Measurements from ENCODE around the gene PEX3.
A peak's percentile ranks its signal among the peaks of the same experiment; 100 is the strongest.
"Not testable (repeated sequence)": the region's sequence is repeated elsewhere in the genome, so short reads cannot be mapped to it uniquely, and the experiment has no call there.

Gene PEX3

DNA sequence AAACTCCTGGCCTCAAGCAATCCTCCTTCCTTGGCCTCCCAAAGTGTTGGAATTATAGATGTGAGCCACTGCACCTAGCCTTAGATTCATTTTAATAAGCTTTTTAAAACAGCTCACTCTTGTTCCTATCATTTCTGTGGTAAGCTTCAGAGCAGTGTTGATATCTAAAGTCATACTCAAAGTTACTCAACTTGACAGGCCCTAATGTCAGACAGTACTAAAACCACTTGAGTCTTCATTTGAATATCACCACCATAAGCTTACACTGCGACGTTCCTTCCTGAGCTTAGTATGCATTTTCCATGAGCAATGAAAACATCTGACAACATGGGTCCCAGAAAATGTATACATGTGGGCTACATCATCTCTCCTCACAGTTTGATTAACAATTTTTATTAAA, 54.9 kb downstream of the PEX3 start:
- Histone ChIP-seq H3K27me3 (replicated peaks; ENCODE audit: control insufficient read depth, insufficient read depth, low read length, poor library complexity, severe bottlenecking) (no peaks in the 10 kb centered on the region), H3K27ac (ENCODE audit: insufficient read depth, low read length, poor library complexity, severe bottlenecking) (no peak overlapping the region), H3K4me3 (ENCODE audit: insufficient read depth, low read depth, low read length, poor library complexity, severe bottlenecking) (no peak overlapping the region), H3K9me3 (ENCODE audit: control insufficient read depth, low read length) (no peaks in the 10 kb centered on the region), H3K4me1 (ENCODE audit: control insufficient read depth, insufficient read depth, low read length, poor library complexity, severe bottlenecking) (no peaks in the 10 kb centered on the region), H3K36me3 (ENCODE audit: control insufficient read depth, insufficient read depth, low read length) (no peaks in the 10 kb centered on the region)
- no peak for DNase-seq

DNA sequence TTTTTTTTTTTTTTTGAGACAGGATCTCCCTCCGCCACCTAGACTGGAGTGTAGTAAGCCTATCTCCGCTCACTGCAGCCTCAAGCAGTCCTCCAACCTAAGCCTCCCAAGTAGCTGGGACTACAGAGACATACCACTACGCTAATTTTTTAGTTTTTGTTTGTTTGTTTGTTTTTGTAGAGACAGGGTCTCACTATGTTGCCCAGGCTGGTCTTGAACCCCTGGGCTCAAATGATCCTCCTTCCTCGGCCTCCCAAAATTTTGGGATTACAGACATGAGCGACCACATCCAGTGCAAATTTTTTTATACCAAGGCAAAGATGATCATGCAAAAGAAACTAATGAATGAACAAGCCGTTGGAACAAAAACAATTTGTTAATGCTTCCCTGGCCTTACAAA, 55.6 kb downstream of the PEX3 start:
- H3K4me3 ChIP-seq (ENCODE audit: insufficient read depth, low read depth, low read length, poor library complexity, severe bottlenecking), result no peak overlapping the region

DNA sequence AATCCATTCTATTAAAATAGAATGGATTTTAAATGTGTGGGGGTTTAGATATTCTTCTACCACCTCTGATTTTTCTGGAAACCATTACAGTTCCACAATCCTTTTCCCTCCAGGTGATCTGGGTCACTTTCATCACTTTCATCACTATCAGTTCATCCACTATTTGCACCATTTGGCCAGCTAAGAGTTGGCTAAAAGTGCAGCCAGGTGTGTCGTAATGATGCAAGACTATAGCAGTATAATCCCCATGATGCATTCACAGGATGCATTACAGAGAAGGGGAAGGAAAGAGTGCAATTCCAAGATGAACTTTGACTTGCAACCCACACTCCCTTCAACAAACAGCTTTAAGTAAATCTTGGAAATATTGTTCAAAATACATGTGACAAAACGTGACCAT, 56.0 kb downstream of the PEX3 start:
- H3K4me1 ChIP-seq (ENCODE audit: control insufficient read depth, insufficient read depth, low read length, poor library complexity, severe bottlenecking), result no peaks in the 10 kb centered on the region
- no peaks in the 10 kb centered on the region for H3K9me3 ChIP-seq (ENCODE audit: control insufficient read depth, low read length)
- no peak overlapping the region for H3K27ac ChIP-seq (ENCODE audit: insufficient read depth, low read length, poor library complexity, severe bottlenecking)
- H3K4me3 ChIP-seq (ENCODE audit: insufficient read depth, low read depth, low read length, poor library complexity, severe bottlenecking), result no peak overlapping the region
- no peaks in the 10 kb centered on the region for H3K36me3 ChIP-seq (ENCODE audit: control insufficient read depth, insufficient read depth, low read length)
- H3K27me3 ChIP-seq (replicated peaks; ENCODE audit: control insufficient read depth, insufficient read depth, low read length, poor library complexity, severe bottlenecking), result no peaks in the 10 kb centered on the region
- DNase-seq, result no peak

More for the DNA sequence above, 55.6 kb downstream of the PEX3 start:
- no peaks in the 10 kb centered on the region for H3K9me3 ChIP-seq (ENCODE audit: control insufficient read depth, low read length)
- H3K4me1 ChIP-seq (ENCODE audit: control insufficient read depth, insufficient read depth, low read length, poor library complexity, severe bottlenecking), result no peaks in the 10 kb centered on the region
- no peak overlapping the region for H3K27ac ChIP-seq (ENCODE audit: insufficient read depth, low read length, poor library complexity, severe bottlenecking)
- no peaks in the 10 kb centered on the region for H3K27me3 ChIP-seq (replicated peaks; ENCODE audit: control insufficient read depth, insufficient read depth, low read length, poor library complexity, severe bottlenecking)
- no peak for DNase-seq
- no peaks in the 10 kb centered on the region for H3K36me3 ChIP-seq (ENCODE audit: control insufficient read depth, insufficient read depth, low read length)

DNA sequence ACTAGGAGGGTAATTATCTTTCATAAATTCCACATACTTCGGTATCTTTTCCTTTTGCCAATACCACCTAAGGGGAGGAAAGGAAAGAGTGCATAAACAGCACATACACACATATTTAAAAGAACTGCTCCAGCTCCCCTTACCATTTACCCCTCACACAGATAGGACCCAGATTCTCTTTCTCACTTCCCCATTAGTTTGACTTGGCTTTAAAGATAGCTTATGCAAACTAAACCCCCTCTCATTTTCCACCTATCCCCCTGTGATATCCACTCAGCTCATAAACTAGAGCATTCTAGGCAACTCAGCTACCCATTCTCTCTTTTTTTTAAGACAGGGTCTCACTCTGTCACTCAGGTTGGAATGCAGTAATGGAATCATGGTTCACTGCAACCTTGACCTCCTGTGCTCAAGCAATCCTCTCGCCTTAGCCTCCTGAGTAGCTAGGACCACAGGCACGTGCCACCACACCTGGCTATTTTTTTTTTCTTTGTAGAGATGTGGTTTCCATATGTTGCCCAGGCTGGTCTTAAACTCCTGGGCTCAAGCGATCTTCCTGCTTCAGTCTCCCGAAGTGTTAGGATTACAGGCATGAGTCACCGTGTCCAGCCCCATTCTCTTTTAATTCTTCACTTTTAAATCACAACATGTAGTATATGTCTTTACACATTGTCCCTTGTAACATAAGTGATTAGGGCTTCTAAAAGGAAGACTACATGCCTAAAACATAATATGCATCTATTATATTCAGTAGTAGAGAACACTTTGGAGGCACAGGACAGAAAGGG, 56.9 kb downstream of the PEX3 start:
- H3K27ac ChIP-seq (ENCODE audit: insufficient read depth, low read length, poor library complexity, severe bottlenecking), result no peak overlapping the region
- DNase-seq, result no peak
- H3K27me3 ChIP-seq (replicated peaks; ENCODE audit: control insufficient read depth, insufficient read depth, low read length, poor library complexity, severe bottlenecking), result no peaks in the 10 kb centered on the region
- no peak overlapping the region for H3K4me3 ChIP-seq (ENCODE audit: insufficient read depth, low read depth, low read length, poor library complexity, severe bottlenecking)
- H3K4me1 ChIP-seq (ENCODE audit: control insufficient read depth, insufficient read depth, low read length, poor library complexity, severe bottlenecking), result no peaks in the 10 kb centered on the region
- no peaks in the 10 kb centered on the region for H3K9me3 ChIP-seq (ENCODE audit: control insufficient read depth, low read length)
- H3K36me3 ChIP-seq (ENCODE audit: control insufficient read depth, insufficient read depth, low read length), result no peaks in the 10 kb centered on the region

DNA sequence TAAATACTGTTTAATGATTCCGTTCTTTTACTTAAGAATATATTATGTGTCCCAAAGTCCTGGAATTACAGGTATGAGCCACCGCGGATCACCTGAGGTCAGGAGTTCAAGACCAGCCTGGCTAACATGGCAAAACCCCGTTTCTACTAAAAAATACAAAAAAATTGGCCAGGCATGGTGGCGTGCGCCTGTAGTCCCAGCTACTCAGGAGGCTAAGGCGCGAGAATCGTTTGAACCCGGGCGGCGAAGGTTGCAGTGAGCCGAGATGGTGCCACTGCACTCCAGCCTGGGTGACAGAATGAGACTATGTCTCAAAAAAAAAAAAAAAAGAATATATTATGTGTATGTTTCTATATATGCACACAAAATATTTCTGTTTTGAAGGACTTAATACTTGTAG, 59.7 kb downstream of the PEX3 start:
- not testable (repeated sequence) for H3K4me1 ChIP-seq (ENCODE audit: control insufficient read depth, insufficient read depth, low read length, poor library complexity, severe bottlenecking); H3K4me3 ChIP-seq (ENCODE audit: insufficient read depth, low read depth, low read length, poor library complexity, severe bottlenecking); H3K36me3 ChIP-seq (ENCODE audit: control insufficient read depth, insufficient read depth, low read length); H3K9me3 ChIP-seq (ENCODE audit: control insufficient read depth, low read length); H3K27ac ChIP-seq (ENCODE audit: insufficient read depth, low read length, poor library complexity, severe bottlenecking); H3K27me3 ChIP-seq (replicated peaks; ENCODE audit: control insufficient read depth, insufficient read depth, low read length, poor library complexity, severe bottlenecking); DNase-seq

DNA sequence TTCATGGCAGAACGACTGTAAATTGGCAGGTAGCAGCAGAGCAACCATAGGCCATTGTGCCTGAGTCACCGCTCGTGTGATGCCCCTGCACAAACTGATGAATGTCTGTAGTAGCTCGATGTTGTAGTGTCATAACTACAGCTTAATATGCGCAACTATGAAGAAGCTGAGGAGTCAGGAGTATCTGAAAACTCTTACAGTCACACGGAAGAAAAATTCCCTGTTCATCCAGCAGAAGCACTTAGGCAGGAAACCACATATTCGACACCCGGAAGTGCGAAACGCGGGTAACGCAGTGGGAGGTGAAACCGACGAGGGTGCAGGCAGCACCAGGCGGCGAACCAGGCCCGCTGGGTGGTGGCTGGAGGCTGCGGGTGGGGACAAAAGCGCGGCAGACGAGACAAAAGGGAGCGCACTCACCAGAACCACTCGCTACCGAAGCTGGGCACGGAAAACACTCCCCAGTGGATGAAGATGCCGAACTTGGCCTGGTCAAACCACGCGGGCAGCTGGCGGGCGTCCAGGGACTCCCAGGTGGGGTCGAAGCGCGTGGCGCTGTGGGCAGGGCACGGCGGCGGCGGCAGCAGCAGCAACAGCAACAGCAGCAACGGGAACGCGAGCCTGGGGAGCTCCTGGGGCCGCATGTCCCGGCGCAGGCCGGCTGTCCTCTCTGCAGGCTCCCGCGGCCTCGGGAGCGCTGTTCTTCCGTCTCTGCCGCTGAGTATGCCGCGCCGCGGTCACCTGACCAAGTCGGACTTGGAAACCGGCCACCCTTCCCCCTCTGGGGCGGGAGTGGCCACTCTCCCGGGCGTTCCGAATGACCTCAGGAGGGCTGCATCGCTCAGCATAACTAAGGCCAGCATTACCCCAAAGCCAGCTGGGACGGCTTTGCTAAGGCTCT, 60.6 kb downstream of the PEX3 start, which contains the start of gene FUCA2:
TSS of gene FUCA2 (minus strand) at position 730 of the 901 bp plus-strand sequence. CDS start at position 644, 86 bp downstream.
- Histone ChIP-seq H3K4me1 (ENCODE audit: control insufficient read depth, insufficient read depth, low read length, poor library complexity, severe bottlenecking) (peaks cover 5% of the 10 kb centered on the region), H3K9me3 (ENCODE audit: control insufficient read depth, low read length) (no peaks in the 10 kb centered on the region), H3K36me3 (ENCODE audit: control insufficient read depth, insufficient read depth, low read length) (no peaks in the 10 kb centered on the region), H3K27ac (ENCODE audit: insufficient read depth, low read length, poor library complexity, severe bottlenecking) (peak within 1 kb of the TSS; percentile 47), H3K27me3 (replicated peaks; ENCODE audit: control insufficient read depth, insufficient read depth, low read length, poor library complexity, severe bottlenecking) (no peaks in the 10 kb centered on the region), H3K4me3 (ENCODE audit: insufficient read depth, low read depth, low read length, poor library complexity, severe bottlenecking) (peak within 1 kb of the TSS; percentile 71)
- peak; percentile 50 to 56 (median 53) for DNase-seq

DNA sequence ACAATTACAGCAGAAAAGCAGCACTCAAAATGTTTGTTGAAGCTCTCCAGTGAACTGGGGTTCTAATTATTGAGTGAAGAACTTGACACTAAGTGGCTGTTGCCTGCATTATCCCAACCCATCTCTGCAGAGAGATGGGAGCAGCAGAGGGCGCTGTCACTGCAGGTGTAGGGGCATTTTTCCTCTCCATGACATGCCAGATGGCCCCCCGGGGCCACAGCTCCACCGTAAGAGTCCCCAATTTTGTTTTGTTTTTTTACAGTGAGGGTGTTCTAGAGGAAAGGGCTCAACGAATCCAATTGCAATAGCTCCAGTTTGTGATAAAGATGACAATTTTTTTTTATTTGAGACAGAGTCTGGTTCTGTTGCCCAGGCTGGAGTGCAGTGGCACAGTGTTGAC, 62.8 kb downstream of the PEX3 start:
- DNase-seq, result peak in 1 of 3 donors; percentile 17
- no peaks in the 10 kb centered on the region for H3K27me3 ChIP-seq (replicated peaks; ENCODE audit: control insufficient read depth, insufficient read depth, low read length, poor library complexity, severe bottlenecking)

DNA sequence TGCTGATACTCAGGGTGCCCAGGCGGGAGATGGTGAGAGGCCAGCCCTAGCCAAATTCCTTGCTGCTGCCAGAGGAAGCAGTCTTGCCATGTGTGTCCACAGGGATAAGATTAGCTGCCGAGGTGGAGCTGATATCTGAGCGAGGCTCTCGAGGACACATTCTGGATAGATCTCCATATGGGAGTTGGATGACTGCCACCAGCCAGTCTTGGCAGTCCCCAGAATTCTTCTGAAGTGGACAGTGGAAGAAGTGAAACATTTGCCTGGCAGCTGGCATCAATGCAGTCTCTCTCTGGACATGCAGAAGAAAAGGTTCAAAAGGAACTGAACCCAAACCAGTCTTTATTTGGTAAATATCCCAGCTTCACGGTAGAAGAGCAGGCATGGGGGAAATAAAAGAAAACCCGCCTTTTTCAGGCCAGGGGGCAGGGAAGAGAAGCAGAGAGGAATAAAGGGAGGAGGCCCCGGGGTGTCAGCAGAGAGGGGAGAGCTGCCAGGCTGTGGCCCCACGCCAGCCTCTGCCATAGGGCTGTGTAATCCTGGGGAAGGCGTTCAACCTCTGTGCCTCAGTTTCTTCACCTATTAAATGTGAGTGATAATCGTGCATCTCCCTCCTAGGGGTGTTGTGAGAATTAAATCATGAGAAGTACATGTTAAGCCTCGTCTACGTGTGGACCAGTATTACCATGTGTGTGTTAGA, 64.6 kb downstream of the PEX3 start:
- Histone ChIP-seq H3K36me3 (ENCODE audit: control insufficient read depth, insufficient read depth, low read length) (no peaks in the 10 kb centered on the region), H3K27ac (ENCODE audit: insufficient read depth, low read length, poor library complexity, severe bottlenecking) (no peak overlapping the region), H3K27me3 (replicated peaks; ENCODE audit: control insufficient read depth, insufficient read depth, low read length, poor library complexity, severe bottlenecking) (no peaks in the 10 kb centered on the region), H3K4me3 (ENCODE audit: insufficient read depth, low read depth, low read length, poor library complexity, severe bottlenecking) (no peak overlapping the region), H3K9me3 (ENCODE audit: control insufficient read depth, low read length) (no peaks in the 10 kb centered on the region), H3K4me1 (ENCODE audit: control insufficient read depth, insufficient read depth, low read length, poor library complexity, severe bottlenecking) (peaks cover 5% of the 10 kb centered on the region)
- no peak for DNase-seq

More for the DNA sequence above, 62.8 kb downstream of the PEX3 start:
- Histone ChIP-seq H3K9me3 (ENCODE audit: control insufficient read depth, low read length) (no peaks in the 10 kb centered on the region), H3K4me1 (ENCODE audit: control insufficient read depth, insufficient read depth, low read length, poor library complexity, severe bottlenecking) (peaks cover 5% of the 10 kb centered on the region), H3K4me3 (ENCODE audit: insufficient read depth, low read depth, low read length, poor library complexity, severe bottlenecking) (no peak overlapping the region), H3K27ac (ENCODE audit: insufficient read depth, low read length, poor library complexity, severe bottlenecking) (no peak overlapping the region), H3K36me3 (ENCODE audit: control insufficient read depth, insufficient read depth, low read length) (no peaks in the 10 kb centered on the region)

DNA sequence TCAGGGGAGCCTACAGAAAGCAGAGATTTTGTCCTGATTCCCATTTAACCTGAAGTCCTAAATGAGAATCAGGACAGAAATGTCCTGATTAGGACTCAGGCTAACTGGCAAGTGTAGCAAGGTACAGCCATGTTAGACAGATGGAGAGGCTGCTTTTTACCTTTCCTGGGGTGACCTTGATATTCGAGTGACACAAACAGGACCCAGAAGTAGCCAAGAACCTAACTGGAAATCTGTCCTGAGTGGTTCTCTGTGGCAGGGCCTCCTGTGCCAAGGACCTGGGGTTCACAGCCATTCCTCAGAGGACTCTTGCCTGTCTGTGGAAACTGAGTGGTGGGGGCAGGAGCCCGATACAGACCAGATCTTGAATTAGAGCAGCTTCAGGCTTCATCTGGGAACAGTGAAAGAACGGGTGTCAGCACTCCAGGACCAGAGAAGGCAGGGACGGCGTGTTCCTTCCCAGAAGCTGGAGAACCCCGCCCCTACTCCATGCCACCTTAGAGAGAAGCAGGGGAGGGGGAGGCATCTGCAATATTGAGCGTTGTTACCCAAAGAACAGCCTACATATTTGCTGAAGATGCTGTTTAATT, 65.3 kb downstream of the PEX3 start:
- Histone ChIP-seq H3K36me3 (ENCODE audit: control insufficient read depth, insufficient read depth, low read length) (no peaks in the 10 kb centered on the region), H3K4me1 (ENCODE audit: control insufficient read depth, insufficient read depth, low read length, poor library complexity, severe bottlenecking) (peaks cover 5% of the 10 kb centered on the region), H3K27me3 (replicated peaks; ENCODE audit: control insufficient read depth, insufficient read depth, low read length, poor library complexity, severe bottlenecking) (no peaks in the 10 kb centered on the region), H3K4me3 (ENCODE audit: insufficient read depth, low read depth, low read length, poor library complexity, severe bottlenecking) (no peak overlapping the region), H3K27ac (ENCODE audit: insufficient read depth, low read length, poor library complexity, severe bottlenecking) (no peak overlapping the region), H3K9me3 (ENCODE audit: control insufficient read depth, low read length) (no peaks in the 10 kb centered on the region)
- no peak for DNase-seq
